ENCODE data around the gene RASSF3. TPM values are rescaled to one million over a fixed set of nuclear protein-coding genes. Genes with fewer than 3 reads are reported as not detected.

The RASSF3 gene
- total and polyA plus RNA-seq, 2 of the 13 experiments (the other 11 are each of a cell fraction or from before 2014, with no cell fraction given), result 15.5 to 16.0 TPM

- Histone ChIP-seq H2AFZ (ENCODE audit: low read length) (peak overlapping the region; percentile 91), H3K79me2 (ENCODE audit: insufficient read depth, low read length) (peaks cover 33% of the 10 kb centered on the region), H3K9ac (ENCODE audit: insufficient read depth, low read depth, low read length) (peak overlapping the region; percentile 54), H3K9me3 (ENCODE audit: low read length) (no peaks in the 10 kb centered on the region), H3K4me3 (replicated peaks in 1 of 3; ENCODE audit: insufficient read depth in 1 of 3, low read depth in 2 of 3, low read length in 3 of 3) (peak overlapping the region; percentile 89 to 97 (median 95)), H4K20me1 (ENCODE audit: insufficient read depth, low read length) (no peaks in the 10 kb centered on the region), H3K27ac (ENCODE audit: extremely low read length, insufficient read depth, low read length) (peak overlapping the region; percentile 61), H3K36me3 (replicated peaks in 1 of 2; ENCODE audit: control insufficient read depth in 1 of 2, insufficient read depth in 2 of 2, low read length in 2 of 2) (no peaks in the 10 kb centered on the region), H3K4me2 (ENCODE audit: low read depth, low read length) (peak overlapping the region; percentile 91), H3K4me1 (ENCODE audit: insufficient read depth, low read length) (peaks cover 34% of the 10 kb centered on the region), H3K27me3 (ENCODE audit: control insufficient read depth in 1 of 2, insufficient read depth in 2 of 2, low read length in 2 of 2) (no peaks in the 10 kb centered on the region; a peak in 1 of 5 replicates)
- ChIA-PET POLR2A (interaction anchor here (0.6 to 3.5 kb wide), 5 partner anchors 13 to 65 kb away, joined by 3 to 23 read pairs (median 4); no protein-coding TSS in a partner anchor), CTCF (ENCODE audit: low intra/inter-chr PET ratio, low total read pairs) (interaction anchor here (0.7 kb wide), 1 partner anchor 59 kb away, joined by 3 read pairs; no protein-coding TSS in a partner anchor)
- peak; percentile 58 for DNase-seq (ENCODE audit: low spot score)
- peak; percentile 65 for FAIRE-seq
- no TSS peak for BruUV-seq (replicated peaks)
- in situ Hi-C loops (cut with HindIII; ENCODE audit: extremely low pct_ligation_motif_present, low pct_unique_long_range_greater_than_20kb) (loop anchor here (5.0 kb wide), 1 partner anchor 62 kb away; no protein-coding TSS in a partner anchor), intact Hi-C loops (cut with micrococcal nuclease; ENCODE audit: unreplicated experiment) (loop anchor here (1.0 kb wide), 3 partner anchors 16 to 60 kb away; no protein-coding TSS in a partner anchor)
- 1% methylated on average over 16 of the region's 16 CpGs for WGBS (ENCODE audit: low lambda C conversion rate)
- ATAC-seq, result peak; percentile 57
- TF ChIP-seq RCOR2 (CRISPR knock-in tag; IDR thresholded peaks at IDR 0.05), result no peak
- no peak for TF ChIP-seq TERF1 (CRISPR knock-in tag; IDR thresholded peaks at IDR 0.05)
- TF ChIP-seq ZNF317 (CRISPR knock-in tag; IDR thresholded peaks at IDR 0.05), result peak; percentile 38; the same call in 1 of the 2 replicates
- 0 out of 2 replicates have a peak, but pooled peaks have one; percentile 31 for TF ChIP-seq KLF12 (CRISPR knock-in tag; IDR thresholded peaks at IDR 0.05; ENCODE audit: borderline replicate concordance)
- TF ChIP-seq ZSCAN21 (CRISPR knock-in tag; IDR thresholded peaks at IDR 0.05; ENCODE audit: borderline replicate concordance), result no peak; the same call in 1 of the 2 replicates
- no peak for TF ChIP-seq ZSCAN12 (CRISPR knock-in tag; IDR thresholded peaks at IDR 0.05)
- no peak for TF ChIP-seq JARID2 (CRISPR knock-in tag; IDR thresholded peaks at IDR 0.05; ENCODE audit: insufficient replicate concordance)
- TF ChIP-seq PHF21A (CRISPR knock-in tag; IDR thresholded peaks at IDR 0.05), result 0 out of 2 replicates have a peak, but pooled peaks have one; percentile 38
- no peak for TF ChIP-seq KIAA2018 (CRISPR knock-in tag; IDR thresholded peaks at IDR 0.05; ENCODE audit: borderline replicate concordance)
- no peak for TF ChIP-seq ZNF282 (IDR thresholded peaks at IDR 0.05; ENCODE audit: partially characterized antibody)
- no peak for TF ChIP-seq ARID2 (CRISPR knock-in tag; IDR thresholded peaks at IDR 0.05; ENCODE audit: borderline replicate concordance)
- peak; percentile 28; the same call in 1 of the 2 replicates for TF ChIP-seq CTCF (CRISPR knock-in tag; IDR thresholded peaks at IDR 0.05)
Observed at GRCh38 chr12:64608901-64609535, 1.3 kb upstream of the RASSF3 start.

All from HepG2 (cell line).